Ureter (tissue), 1 donor: ENCODE measurements around the gene EFCAB6. TPM values are rescaled to one million over a fixed set of nuclear protein-coding genes. Genes with fewer than 3 reads are reported as not detected.

Experiments
- DNase-seq: peaks from one replicate; pipeline ENCODE4 v3.0.0-alpha.2; 2020; ENCODE audit warnings: low spot score
- total RNA-seq: library from RNA; stranded (reverse); gene quantifications from one replicate; pipeline ENCODE4 v1.2.4, GENCODE V29; 2023
- donor health status: DM: yes; HTN: yes; CAD: no.

The EFCAB6 gene
- total RNA-seq, 1 donor from 2014 or later, result 8.8 TPM

DNA sequence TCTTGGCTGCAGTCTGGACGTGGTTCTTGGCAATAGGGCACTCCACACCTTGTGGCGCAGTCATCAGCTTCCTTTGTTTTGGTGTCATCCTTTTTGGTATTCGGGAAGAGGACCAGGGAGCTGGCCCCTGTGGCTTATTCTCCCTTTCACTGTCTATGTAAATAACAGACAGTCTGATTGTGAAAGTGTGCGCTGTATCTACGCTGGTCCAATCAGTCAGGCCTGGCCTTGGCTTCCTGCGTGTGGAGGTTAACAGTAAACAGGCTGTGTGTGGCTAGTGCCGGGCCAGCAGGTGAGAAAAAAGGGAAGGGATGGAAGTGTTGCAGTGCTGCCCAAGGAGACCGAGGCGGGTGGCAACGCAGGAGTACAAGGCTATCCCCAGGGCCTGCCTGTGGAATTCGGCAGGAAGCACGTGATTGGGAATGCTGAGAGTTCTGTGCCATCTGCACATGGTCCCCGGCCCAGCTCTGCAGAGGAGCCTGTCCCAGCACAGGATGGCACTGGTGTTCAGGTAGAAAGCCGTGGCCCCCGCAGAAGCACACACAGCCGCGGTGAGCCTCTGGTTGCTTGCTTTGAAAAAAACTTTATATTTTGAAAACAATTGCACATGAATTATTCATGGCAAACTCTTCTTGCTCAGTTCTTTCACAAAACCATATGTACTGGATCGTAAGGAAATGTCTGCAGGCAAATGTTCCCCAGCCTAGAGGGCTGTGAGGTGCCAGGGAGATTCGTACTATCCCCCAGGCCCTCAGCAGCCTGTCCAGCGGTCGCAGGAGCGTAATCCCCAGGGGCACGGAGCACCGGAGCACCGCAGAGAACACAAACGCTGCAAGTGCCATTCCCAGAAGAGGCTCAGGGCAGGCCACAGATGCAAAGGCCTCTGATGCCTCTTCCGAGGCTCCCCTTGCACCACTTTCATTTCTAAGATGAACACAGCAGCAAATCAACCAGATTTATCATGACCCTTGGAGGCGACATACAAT lies 174.5 kb downstream of the EFCAB6 start:
- no peak for DNase-seq

DNA sequence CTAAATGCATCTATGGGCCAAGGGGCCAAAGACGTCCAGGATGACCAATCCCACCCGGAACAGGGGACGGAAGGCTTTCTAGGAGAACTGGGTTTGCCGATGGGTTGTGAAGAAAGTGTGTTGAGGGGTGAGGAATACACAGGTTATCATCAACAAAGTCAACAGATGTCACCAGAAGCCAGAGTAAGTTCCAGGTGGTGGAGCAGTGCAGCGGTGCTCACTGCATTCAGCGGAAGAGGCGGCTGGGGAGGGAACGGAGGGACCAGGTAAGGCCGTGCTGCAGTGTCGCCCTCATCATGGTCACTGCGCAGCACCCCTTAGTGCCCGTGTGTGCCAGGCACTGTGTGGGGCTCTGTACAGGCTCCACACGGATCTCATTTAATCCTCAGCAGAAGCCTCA lies 176.0 kb downstream of the EFCAB6 start:
- DNase-seq, result no peak

DNA sequence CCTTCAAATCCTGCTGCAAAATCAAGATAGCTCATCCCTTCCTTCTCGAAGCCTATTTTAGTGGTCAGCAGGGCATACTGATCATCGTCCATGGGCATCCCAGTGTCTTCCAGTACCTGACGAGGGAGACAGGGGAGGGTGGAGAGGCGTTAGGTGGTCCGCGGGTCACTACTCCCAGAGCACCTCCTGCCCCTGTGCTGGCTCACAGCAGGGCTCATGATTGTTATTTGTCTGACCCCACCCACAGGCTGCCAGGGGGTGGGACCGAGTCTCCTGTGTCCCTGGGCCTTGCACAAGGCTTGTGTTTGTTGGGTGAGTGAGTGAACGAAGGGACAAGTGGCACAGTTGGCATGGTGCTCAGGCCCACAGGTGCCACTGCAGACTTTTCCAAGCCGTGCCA lies 177.0 kb downstream of the EFCAB6 start:
- DNase-seq, result no peak

DNA sequence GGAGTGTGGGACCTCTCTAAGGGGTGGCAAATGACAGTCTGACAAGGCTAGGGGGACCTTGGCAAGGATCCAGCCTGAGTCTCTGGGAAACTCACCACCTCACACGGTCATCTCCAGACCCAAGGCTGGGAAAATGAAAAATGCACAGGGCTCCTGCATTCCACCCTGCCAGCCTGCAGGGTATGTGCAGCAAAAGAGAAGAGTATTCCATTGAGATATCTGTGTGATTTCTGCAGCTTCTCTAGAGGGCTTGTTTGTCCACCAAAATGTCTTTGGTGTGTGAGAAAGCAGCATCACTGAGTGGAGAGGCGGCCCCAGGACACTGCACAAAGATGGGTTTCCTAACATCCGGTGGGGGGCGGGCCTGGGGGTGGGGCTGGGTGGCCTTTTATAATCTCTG lies 177.8 kb downstream of the EFCAB6 start:
- no peak for DNase-seq

DNA sequence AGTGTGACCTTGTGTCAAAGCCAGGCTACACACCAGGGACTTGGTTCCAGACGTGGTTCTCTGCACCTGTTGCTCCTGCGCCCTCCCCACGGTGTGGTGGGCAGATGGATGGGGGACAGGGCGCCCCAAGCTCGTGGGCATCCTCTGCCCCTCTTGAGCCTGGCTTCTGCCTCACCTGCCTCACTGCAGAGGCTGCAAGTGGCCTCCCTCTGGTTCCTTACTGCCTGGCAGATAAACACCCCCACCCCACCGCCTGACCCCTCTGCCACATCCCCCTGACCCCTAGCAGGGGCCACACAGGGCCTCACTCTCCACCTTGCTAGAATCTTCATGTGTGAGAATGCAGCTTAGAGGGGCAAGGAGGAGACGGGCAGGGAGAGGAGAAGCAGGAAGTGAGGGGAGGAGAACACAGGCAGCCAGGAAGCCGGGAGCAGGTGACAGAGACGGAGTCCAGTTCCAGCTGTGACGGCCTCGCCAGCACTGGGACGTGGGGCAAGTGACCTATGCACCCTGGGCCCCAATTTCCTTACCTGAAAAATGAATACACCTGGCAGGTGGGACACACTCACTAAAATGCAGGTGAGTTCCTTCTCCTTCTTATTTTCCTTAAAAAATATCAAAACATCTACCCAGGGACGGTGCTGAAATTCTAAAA lies 178.3 kb downstream of the EFCAB6 start:
- no peak for DNase-seq

DNA sequence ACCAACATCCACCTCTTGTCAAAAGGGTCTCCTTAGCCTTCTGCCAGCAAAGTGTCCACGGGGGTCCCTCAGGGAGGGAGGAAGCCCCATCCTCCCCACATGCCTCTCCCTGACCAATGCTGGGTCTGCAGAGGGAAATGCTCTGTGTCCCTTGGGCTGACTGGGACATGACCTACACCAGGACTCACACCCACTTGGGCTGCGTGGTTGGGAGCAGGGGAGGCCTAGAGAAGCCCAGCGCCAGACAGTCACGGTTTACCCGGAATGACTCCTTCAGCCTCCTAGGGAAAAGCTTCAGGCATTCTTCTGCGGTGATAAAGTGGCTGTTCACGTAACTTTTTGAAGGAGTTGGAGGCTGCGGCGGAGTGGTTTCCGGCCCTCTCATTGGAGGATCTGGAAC lies 180.3 kb downstream of the EFCAB6 start:
- no peak for DNase-seq

DNA sequence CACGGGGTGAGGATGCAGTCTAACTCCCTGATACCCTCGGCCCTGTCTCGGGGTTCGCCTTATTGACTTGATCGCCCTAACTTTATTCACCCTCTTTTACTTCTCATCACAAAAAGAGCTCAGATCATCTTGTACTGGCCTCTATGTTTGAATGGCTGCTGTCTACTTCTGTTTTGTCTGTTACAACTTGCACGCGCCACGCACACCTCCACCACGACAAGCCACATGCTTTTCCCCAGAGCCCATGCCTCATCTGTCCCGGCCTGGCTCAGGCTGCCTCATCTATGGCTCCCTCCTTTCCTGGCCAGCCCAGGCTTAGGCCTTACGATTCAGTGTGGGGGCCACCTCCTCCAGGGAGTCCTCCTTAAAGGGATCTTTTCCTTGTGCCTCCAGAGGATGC lies 180.9 kb downstream of the EFCAB6 start:
- DNase-seq, result no peak

DNA sequence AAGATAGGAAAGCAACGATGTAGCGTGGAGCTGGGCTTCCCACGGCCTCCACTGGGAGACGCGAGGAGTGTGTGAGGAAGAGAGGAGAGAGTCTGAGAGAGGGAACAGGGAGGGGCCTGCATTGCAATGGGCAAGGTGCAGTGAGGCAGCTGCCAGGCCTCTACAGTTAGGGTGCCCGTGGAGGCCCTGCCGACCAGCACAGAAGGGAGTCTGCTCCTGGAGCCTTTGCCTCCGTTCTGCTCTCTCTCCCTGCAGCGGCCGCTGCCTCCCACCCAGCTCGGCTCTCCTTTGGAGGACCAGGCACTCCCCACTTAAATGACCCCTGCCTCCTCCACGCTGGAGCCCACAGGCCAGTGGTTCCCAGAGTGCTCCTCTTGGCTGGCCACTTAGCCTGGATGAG lies 181.7 kb downstream of the EFCAB6 start:
- no peak for DNase-seq

DNA sequence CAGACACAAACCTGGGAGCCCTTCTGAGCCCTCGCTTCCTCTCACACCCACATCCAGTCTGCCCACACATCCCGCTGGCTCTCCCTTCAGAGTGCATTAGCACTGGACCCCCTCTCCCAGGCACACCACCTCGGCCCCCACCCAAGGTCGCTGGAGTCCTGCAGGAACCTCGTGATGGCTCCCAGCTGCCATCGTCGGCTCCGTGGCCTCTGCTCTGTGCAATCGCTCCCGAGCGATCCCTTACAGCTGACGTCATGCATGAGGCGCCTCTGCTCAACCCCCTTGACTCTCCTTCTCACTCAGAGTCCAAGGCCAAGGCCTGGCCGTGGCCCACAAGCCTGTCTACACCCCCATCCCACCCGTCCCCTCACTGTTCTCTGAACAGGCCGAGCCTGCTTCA lies 183.9 kb downstream of the EFCAB6 start:
- DNase-seq, result no peak

DNA sequence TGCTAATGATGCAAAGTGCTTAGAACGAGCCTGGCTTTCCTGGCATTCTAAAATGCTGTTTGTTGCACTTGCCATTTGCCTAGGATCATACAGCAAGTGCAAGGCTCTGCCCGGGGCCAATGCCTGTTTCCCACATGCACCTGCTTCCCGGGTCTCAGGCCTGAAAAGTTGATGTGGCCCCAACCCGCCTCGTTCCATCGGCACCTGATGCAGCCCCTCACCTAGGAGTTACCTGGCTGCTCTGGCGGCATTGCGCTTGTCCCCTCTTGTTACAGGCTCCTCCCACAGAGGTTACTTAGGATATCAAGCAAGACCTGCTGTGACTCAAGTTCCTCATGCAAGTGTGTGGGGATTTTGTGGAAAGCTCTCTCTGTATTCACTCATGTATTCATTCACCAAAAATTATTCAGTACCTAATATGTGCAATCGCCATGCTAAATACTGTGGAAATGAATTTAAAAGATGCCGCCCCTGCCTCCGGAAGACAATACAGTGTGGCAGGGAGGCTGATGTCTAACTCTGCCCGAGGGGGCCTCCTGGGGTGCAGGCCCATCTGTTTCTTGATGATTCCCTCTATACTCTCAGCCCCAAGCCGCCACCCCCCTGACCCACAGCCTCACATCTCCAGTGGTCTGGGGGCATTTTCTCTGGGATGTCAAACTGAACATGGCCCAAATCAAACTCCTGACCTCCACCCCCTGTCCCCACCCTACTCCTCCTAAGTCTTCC lies 184.5 kb downstream of the EFCAB6 start:
- no peak for DNase-seq

DNA sequence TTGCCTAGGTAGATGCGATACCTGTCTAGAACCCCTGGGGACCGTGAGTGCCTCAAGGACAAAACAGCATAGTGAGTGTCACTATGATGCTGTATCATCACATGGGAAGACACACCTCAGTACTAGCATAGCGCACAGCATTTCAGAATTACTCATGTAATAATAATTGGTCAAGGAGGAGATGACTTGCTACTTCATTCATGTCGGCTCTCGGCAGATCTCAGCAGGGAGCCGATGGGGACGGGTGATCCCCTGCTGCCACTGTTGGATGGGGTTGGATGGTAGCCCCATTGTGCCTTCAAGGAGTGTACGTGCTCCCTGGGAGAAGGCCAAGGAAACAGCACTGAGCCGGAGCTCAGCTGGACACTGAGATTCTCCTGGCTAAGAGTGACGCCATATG lies 186.9 kb downstream of the EFCAB6 start:
- DNase-seq, result no peak

DNA sequence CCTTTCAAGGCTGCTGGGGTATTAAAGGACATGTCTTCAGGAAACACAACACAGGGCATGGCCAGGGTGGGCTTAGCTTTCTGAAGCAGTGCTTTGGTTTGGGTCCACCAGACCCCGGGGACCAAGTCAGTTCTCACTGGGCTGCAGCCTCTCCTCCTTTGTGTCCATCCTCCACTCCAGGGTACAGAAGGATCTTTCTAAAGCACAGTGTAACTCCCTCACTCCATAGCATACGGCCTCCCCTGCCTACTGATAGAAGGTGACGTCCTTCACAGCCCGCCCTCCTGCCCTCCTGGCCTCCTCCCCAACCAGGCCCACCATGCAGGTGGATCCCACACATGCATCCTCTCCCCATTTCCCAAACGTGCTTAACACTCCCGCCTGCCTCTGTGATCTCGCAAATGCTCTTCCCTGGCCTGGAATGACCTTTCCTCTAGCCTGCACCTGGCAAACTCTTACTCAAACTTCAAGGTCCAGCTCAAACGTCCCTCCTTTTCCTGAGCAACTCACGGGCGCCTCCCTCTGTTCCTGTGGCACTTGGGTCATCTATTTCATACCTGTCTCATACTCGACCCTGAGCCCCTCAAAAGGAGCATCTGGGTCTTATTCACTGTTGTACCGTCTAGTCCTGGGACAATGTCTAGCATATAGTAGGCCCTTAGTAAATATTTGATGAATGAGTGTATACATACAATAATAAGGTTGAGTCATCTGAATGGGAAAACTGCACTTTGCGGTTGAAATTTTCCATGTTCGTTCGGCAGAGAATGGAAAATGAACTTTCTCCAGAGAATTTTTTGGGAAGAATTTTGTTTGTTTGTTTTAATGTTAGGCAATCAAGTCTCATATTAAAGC lies 187.7 kb downstream of the EFCAB6 start:
- DNase-seq, result no peak

DNA sequence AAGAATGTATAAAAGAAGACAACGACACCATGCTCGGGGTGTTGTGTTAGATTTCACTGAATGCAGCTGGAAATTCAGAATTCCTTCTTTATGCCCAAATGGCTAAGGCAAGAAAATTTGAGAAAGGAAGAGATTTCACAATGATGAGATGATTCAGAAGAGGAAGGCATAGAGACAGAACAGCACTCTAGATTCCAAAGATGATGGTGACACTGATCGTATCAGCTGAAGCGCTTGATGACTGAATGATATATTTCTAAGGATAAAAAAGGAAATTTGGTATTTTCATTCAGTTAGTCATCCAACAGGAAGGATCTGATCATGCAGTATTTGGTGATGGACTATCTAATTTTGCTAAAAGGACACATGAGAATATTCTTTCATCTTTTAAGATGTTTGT lies 189.2 kb downstream of the EFCAB6 start:
- DNase-seq, result no peak

DNA sequence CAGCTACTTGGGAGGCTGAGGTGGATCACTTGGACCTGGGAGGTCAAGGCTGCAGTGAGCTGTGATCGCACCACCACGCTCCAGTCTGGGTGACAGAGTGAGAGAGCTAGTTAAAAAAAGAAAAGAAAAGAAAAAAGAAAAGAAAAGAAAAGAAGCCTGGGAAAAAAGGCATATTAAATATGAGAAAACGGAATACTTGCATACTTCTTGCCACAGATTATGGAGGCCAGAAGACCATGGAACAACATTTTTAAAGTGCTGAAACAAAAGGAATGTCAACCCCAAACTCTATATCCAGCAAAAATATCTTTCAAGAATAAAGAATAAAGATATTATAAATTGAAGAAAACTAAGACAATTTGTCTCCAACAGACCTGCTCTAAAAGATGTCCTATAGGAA lies 191.9 kb downstream of the EFCAB6 start:
- DNase-seq, result no peak

DNA sequence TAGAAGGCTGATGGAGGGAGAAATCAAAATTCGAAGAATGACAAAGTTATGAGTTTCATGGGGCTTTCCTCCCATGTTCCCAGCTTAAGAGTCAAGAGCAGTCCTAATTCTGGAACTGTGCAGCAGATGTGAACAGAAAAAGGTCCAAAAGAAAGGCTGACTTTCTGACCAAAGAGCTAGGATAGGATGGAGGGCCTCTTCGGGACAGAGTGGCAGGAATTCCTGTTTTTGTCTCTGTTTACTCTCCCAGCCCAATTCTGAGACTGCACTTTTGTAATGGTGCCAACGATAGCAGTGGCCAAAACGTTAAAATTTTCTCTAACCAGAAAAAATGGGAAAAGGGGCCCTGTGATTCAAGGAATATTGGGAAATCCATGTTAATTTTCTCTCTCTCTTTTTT lies 193.6 kb downstream of the EFCAB6 start:
- no peak for DNase-seq

DNA sequence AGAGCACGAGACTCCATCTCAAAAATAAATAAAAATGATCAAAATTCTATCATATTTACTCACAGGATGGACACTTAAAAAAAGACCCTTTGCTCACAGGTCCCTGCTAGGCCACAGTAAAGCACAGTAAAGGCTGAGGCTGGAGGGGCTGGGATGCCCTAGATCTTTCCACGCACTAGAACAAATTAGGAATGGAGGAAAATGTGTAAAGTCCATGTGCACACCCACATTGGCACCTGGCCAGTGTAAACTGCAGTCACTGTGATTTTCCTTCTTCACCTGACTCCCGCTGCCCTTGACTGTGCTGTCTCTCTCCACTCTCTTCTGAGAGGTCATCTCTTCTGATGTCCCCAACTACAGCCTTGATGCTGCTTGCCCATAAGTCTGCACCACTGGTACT lies 195.5 kb downstream of the EFCAB6 start:
- no peak for DNase-seq

DNA sequence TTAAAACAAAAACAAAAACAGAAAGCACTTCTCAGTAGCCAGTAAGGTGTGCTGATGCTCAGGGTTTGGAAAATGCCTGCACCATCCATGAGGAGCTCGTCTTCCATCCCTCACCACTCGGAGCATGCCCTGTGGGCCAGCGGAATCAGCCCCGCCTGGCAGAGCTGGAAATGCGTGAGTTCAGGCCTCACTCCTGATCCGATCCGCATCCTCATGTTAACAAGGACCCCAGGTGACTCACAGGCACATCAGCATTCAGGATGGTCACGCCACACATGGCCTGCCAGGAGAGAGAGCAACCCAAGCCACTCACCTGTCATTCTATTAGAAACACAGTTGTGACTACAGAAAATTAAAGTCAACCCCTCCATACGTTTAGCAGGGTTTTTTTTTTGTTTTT lies 211.8 kb downstream of the EFCAB6 start:
- no peak for DNase-seq

DNA sequence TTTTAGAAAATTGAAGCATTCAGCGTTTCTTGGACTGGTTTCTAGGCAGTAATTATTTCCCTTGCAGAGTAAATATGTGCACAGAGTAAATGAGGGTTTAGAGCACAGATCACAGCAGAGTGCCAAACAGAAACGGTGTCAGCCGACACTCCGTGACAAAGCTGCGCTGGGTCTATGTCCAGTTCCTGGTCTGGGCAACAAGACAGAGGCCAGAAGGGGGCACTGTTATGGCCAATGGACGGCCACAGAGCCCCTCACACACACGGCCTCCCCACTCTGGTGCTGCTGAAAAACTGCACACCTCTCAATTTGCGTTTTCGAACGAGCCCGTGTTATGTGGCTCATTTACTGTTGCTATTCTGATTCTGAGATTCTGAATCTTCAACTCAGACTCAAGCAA lies 219.6 kb downstream of the EFCAB6 start:
- DNase-seq, result no peak

DNA sequence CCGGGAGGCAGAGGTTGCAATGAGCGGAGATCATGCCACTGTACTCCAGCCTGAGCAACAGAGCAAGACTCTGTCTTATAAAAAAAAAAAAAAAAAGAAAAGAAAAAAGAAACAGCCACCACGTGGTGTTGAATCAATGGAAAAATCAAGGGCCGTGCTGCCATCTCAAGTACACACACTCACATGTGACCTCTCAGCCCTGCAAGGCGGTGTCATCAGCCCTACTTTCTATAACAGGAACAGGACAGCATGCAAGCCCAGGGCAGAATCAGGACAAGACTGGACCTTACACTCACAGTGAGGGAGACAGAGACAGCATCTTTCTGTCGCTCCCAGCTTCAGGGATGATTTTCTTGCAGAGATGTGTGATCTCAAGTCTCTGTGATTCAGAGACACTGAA lies 220.7 kb downstream of the EFCAB6 start:
- no peak for DNase-seq

DNA sequence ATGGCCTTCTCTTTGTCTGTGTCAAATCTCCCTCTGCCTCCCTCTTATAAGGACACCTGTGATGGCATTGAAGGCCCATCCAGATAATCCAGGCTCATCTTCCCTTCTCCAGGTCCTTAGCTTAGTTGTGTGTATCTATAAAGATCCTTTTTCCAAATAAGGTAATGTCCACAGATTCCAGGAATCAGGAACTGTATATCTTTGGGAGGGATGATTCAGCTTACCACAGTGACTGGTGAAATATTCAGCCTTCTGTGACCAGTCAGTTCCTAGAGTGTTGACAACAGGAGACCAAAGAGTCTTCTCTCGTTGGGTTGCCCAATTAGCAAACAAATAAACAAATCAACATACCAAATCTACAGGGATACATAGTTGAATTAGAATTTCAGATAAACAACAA lies 224.5 kb downstream of the EFCAB6 start:
- DNase-seq, result no peak

DNA sequence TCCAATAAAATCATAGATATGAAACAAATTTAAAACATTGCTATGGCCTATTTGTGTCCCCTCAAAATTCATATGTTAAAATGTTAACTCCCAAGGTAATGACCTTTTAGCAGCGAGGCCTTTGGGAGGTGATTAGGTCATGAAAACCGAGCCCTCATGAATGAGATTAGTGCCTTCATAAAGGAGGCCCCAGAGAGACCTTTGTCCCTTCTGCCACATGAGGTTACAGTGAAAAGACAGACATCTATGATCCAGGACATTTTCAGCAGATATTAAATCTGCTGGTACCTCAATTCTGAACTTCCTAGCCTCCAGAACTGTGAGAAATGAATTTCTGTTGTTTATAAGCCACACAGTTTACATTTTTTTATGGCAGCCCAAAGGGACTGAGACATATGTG lies 228.6 kb downstream of the EFCAB6 start:
- no peak for DNase-seq

DNA sequence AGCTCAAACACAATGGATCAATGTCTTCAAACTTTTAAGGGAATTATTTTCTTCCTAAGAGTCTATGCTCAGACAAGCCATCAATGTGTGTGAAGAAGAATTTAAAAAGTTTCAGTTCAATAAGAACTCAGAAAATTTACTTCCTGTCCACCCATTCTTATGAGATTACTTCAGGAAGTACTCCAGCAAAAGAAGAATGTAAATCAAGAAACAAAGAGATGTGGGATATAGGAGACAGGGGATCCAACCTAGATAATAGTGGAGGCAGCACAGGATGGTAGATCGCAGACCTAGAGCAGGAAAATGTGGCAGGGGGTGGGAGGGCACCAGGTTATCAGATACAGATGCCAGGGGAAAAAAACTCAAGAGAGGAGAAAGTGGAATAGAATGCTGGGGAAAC lies 229.7 kb downstream of the EFCAB6 start:
- no peak for DNase-seq
